GM19452 (cell line): ENCODE results near the gene SNX27.
"Not testable (repeated sequence)": the region's sequence is repeated elsewhere in the genome, so short reads cannot be mapped to it uniquely, and the experiment has no call there.

ENCODE experiments used
- ATAC-seq: cut with Tn5 transposase; IDR thresholded peaks from one replicate; pipeline ENCODE4 v1.9.1; 2021; ENCODE audit not compliant: unreplicated experiment

SNX27 gene

DNA sequence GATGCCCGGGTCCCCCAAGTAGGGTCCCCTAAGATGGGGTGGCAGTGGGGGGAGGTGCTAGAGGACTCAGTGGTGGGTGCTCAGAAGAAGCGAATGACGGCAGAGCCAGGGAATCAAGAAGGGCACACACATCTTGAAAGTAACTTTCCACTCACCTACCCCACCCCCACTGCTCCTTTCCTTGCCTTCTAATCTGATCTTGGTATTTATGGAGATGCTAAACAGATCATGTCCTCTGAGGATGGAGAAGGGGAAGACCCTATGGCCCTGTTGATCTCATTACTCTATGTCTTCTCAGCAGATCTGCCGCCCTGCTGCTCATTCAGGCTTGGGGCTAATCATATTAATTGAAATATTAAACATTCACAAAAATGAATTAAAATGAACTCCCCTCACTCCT, 106.8 kb downstream of the SNX27 start:
- ATAC-seq = no peak

DNA sequence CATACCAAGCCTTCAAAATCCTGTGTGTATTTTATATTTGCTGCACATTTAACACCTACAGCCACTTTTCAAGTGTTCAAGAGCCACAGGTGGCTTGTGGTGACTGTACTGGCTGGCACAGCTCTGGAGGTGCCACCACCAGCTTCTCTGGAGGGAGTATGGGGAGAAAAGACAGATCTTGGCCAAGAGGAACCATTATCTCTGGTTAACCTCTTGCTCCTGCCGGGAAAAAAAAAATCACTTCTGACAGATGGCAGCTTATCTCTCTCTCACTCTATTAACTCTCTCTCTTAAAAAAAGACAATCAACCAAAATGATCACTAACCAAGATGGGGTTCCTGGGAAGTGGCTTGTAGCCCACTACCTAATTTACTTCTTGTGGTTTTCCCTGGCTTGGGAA, 108.3 kb downstream of the SNX27 start:
- ATAC-seq = no peak

DNA sequence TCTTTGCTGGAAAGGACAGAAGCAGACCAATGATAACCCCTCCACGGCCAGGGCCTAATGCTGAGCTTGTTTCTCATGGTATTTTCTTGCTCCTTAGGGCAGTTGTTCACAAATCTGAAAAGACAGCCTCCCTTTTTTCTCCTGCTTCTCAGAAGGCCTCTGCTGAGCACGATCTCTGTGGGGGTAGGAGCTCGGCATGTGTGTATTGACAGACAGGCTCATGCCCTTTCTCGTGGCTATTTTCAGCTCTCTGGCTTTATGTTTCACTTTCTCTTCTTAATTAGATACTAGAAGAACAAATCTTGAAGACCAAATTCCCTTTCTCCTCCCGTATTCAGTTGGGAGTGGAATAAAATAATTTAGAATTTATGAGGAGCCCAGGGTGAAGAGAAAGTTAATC, 108.7 kb downstream of the SNX27 start:
- no peak for ATAC-seq

DNA sequence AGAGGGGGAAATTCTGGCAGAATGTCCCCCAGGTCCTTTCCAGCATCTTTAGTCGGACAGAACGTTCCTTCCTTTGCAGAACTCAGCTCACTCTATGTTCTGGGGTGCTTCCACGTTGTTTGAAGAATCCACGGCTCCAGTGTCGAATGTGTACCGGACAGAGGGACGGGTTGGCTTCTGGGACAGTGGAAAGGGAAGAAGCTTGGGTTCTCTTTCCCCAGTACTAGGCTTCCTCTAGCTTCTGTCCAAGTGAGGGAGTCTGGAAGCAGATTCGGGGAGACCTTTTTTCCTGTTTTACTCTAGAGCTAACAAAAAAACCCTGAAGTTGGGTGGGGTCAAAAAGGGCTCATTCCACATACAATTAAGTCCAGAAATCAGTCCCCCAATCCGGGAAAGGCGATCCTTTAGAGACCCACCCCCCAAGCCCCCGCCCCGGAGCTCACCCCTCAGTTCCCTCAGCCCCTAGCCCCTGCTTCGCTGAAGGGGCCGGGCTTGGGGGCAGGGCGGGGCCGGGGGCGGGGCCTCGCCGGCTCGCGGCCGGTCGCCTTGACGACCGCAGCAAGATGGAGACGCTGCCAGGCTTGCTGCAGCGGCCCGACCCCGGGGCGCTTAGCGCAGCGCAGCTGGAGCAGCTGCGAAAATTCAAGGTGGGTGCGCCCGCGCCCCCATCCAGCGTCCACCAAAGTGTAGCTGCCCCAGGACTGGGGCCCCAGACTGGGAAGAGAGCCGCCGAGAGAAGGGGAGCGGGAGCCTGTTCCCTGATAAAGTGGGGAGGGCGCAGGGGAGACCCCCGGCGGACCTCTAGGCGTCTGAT, 109.3 kb downstream of the SNX27 start, which contains the start of gene RIIAD1:
Gene RIIAD1 (plus strand): TSS at position 549 of the 814 bp plus-strand sequence. CDS start 15 bp downstream, at position 564.
- ATAC-seq = peak; percentile 70

DNA sequence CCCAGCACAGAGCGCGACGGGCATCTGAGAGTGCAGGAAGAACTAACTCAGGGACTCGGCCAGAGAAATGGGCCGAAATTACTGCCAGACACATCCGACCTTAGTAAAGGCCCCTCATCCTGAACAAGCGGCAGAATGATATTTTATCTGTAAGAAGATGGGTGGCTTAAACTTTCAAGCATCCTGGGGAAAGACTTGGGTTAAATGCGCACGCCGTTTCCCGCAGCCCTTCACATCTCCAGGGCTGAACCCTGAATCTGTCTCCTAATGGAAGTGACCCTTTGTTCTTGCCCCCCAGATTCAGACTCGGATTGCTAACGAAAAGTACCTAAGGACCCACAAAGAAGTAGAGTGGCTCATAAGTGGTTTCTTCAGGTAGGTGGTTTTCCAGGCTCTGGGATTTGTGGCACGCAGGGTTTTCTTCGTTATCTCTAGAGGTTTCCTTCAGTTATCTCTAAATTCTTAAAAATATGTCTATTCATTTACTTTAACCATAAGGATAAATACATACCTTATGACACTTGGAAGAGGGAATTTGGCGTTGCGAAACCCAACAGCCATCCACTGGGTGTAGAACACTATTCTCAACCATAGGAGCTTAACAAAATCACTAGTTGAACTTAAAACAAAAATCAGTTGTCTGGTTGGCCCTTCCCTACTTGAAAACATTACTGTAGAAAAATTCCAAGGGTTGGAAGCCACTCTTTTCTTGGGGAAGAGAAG, 110.1 kb downstream of the SNX27 start:
- ATAC-seq = no peak

DNA sequence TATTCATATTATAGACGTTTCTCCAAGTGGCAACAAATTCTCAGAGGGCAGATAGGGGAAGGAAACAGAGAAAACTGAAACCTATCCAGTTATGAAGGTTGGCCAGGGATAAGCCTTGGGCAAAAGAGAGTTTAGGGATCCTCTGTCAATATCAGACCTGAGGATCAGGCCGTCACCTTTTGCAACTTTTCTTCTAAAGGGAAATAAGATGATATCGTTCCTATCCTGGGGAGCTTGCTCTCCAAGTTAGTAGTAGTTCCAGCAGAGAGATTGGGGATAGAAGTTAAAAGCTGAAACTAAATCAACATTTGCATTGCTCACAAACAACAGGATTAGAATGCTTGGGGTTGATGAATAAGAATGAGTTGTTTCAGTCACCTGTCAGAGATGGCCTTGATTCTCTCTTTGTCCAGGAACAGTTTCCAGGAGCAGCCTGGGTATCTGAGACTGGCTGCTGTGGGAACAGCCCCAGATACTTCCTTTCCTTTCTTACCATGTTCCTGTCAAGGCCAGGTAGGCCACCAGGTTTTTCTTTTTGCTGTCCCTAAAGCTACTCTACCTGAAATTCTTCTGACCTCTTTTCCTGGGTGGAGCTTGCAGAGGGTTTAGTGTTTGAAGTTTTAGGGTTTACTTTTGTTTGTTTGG, 112.0 kb downstream of the SNX27 start:
- ATAC-seq = no peak

DNA sequence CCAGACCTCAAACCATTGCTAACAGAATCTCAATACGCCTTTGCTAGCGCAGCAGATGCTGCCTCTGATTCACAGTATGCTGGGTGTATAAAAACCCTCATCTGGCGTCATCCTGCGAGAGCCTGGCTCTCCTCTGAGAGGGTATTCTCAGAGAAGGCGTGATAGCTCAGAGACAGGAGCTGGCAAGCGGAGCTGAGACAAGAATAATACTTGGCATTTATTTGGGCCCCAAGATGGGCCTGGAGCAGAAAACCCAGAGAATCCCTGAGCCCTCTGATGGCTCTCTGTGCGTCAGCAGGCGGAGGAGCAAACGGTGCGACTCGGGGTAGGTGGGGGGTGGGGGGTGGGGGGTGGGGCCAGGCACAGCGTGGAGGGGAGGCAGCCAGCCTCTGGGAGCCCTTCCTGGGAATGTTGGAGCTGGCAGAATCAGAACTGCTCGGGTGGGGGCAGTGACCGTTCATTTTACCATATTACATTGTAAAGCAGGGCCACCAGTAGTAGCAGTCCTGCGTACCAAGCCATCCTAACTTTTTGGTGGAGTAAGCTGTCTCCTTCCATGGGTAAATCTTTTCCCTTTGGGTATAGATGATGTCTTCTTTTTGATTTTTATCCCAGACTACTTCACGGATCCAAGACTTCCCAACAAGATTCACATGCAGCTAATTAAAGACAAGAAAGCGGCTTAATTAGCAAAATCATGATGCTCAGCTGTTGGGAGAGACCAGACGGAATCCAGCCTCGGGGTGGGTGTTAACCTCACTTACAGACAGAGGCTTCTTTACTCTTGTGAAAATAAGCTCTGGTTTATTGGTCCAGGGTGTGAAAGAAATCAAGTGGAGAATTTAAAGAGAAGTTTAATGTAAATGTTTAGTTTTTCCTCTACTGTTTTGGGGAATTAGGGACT, 116.6 kb downstream of the SNX27 start:
- ATAC-seq = no peak

DNA sequence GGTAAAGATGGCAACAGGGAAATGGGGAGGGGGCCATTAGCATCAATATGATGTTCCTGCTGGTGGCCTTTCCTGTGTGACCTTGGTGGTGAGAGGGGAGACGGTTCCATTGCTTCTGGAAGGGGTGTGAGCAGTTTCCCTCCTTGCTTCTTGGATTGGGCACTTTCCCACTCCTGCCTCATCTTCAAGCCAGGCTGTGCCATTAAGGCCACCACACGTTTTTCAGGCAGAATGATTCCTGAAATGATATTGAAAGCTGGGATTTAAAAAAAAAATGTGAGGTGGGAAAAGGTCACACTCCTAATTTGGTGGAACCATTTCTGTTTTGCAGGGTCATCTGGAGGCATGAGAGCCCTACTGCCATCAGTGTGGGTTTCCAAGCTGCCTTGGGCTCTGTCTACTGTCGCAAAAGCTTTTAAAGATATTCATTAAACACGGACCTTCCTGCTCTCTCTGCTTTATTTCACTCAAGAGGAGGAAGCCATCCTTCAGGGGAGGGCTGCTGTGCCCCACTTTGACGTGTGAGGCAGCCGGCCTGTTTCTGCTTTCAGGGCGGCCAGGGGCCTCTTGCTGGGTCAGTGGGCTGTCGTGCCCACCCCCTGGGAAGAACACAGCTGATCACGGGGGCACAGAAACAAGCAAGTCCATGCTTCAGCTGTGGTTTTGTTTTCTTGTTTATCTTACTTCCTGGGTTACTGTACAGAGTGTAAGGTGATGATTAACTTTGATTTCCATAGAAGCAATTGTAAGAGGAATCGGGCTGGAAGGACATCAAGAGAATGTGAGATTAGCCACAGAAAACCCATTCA, 117.5 kb downstream of the SNX27 start:
- ATAC-seq = no peak

DNA sequence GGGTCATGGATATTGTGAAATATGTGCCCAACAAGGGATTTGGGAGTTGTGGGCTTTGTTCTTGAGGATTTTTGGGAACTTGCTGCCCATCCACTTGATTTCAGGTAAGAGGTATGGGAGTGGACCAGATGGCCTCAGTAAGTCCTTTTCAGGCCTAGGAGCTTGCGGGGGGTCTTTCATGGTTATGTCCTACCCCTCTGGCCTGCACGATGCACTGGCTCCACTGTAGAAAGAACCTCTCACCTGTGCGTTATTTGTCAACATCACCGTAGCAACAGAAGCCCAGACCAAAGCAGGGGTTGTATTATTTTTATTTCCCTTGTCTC, 118.1 kb downstream of the SNX27 start:
- no peak for ATAC-seq

DNA sequence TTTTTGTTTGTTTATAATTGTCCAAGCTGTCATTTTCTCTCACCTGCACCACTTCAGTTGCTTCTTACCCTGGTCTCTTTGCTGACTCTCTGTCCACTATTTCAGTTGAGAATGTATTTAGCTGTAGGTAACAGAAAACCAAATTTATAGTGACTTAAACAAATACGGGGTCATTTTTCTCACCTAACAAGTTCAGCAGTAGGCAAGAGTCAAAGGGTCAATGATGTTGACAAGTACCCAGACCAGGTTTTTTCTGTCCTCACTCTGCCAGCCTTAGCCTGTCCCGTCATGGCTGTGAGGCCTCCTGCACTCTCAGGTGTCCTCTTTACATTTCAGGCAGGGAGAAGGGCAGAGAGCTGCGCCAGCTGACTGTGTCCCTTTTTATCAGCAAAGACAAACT, 121.3 kb downstream of the SNX27 start:
- no peak for ATAC-seq

DNA sequence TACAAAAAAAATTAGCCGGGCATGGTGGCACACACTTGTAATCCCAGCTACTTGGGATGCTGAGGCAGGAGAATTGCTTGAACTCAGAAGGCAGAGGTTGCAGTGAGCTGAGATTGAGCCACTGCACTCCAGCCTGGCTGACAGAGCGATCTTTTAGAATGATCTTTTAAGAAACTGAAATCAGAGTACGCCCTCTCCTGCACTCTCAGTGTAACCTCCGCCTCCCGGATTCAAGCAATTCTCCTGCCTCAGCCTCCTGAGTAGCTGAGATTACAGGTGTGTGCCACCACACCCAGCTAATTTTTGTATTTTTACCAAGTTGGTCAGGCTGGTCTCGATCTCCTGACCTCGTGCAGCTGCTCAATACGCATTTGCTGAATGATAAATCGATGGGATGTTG, 122.1 kb downstream of the SNX27 start:
- ATAC-seq = not testable (repeated sequence)

DNA sequence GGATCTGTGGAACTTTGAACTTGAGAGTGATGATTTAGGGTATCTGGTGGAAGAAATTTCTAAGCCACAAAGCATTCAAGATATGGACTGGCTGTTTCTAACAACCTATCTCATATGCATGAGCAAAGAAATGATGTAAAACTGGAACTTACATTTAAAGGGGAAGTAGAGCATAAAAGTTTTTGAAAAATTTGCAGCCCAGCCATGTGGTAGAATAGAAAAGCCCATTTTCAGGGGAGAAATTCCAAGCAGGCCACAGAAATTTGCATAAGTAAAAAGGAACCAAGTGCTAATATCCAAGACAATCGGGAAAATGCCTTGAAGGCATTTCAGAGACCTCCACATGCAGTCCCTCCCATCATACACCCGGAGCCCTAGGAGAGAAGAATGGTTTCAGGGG, 125.2 kb downstream of the SNX27 start:
- no peak for ATAC-seq

DNA sequence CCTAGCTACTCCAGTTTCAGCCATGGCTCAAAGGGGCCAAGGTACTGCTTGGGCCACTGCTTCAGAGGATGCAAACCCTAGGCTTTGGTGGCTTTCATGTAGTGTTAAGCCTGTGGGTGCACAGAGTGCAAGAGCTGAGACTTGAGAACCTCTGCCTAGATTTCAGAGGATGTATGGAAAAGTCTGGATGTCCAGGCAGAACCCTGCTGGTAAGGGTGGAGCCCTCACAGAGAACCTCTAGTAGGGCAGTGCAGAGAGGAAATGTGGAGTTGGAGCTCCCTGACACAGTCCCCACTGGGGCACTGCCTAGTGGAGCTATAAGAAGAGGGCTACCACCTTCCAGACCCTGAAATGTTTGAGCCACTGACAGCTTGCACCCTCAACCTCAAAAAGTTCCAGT, 125.6 kb downstream of the SNX27 start:
- ATAC-seq = no peak

DNA sequence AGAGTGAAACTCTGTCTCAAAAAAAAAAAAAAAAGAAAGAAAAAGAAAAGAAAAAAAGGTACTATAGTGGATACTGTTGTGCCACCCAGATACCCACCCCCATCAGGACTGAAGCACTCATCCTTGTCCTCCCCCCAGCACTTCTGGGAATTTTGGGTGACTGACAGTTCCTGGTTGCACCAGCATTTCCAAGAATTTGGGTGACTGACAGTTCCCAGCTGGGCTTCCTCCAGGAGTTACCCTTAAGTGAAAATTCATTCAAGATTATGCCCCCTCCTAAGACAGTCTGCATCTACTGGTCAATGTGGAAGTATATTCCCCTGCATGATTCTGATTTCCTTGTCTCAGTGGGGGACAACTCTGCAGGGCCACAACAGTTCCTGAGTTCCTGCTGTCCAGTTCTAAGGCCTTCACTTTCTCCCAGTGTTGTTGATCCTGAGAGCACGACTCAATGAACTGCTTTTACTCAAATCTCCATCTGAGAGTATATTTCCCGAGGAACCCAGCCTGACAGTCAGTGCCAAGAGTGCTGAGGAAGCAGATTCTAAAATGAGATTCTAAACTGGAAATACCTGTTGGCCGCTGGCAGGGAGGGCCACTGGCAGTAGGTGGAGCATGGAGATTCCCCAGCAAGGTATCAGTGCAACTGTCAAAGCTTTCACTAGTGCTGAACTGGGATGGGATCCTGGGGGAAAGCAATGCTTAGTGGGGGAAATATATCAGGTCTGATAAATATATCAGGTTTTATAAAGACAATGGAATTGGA, 127.9 kb downstream of the SNX27 start:
- ATAC-seq = no peak

DNA sequence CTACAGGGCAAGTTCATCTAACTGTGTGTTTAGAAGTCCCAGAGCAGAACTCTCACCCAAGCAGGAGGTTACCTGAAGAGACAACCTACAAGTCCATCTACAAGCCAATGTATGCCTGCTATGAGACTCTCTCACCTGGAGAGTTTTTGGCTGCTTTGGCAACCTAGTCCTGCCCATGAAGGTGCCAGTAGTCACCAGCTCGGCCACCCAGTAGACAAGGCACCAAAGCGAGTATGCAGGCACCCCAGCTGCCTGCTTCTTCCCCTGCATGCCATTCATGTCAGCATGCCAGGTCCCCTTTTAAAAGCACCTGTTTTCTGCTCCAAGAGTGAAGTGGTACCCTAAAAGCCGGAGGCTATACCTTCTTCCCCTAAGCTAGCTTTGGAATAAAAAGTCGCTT, 129.7 kb downstream of the SNX27 start:
- no peak for ATAC-seq
